H1 (cell line): ENCODE results near the gene CAMTA1. TPM values are rescaled to one million over a fixed set of nuclear protein-coding genes. Genes with fewer than 3 reads are reported as not detected.

ENCODE experiments used
- CTCF ChIA-PET: fragments of 300-600 bp; sonication (Branson Sonifier 250); formaldehyde crosslinking; loops from one replicate; lab custom pipeline; 2021; ENCODE audit not compliant: partially characterized antibody; lab: Charles Lee
- POLR2A ChIA-PET: fragments of 300-600 bp; sonication (Branson Sonifier 250); formaldehyde crosslinking; loops from one replicate; lab custom pipeline; 2021; ENCODE audit warnings: inconsistent platforms; ENCODE audit not compliant: partially characterized antibody; lab: Charles Lee
- DNase-seq, 2 experiments: peaks; one replicate each; pipeline versions ENCODE4 v3.0.0 to v3.0.0-alpha.2; 2010 to 2022; ENCODE audit warnings: low spot score in 2 of 2, low read depth in 1 of 2, mixed read lengths in 1 of 2
- FAIRE-seq: peaks from 2 replicates; lab custom pipeline; 2011; peaks lifted over from hg19 to GRCh38; lab: Jason Lieb, UNC
- H2AFZ ChIP-seq: 2 replicates; pipeline ENCODE4 v1.8.1; 2012; ENCODE audit warnings: low read length, inconsistent platforms
- H2AK5ac ChIP-seq: 2 replicates; pipeline ENCODE4 v1.6.1; 2013; ENCODE audit warnings: low read depth, low read length
- H2BK120ac ChIP-seq: replicated peaks from 2 replicates; pipeline ENCODE3; 2013; ENCODE audit warnings: low read depth, low read length, inconsistent platforms
- H2BK12ac ChIP-seq: 2 replicates; pipeline ENCODE4 v1.6.1; 2013; ENCODE audit warnings: low read depth, low read length
- H2BK15ac ChIP-seq: 2 replicates; pipeline ENCODE4 v1.6.1; 2013; ENCODE audit warnings: low read length
- H2BK20ac ChIP-seq: 2 replicates; pipeline ENCODE4 v1.6.1; 2013; ENCODE audit warnings: low read length
- H2BK5ac ChIP-seq: 2 replicates; pipeline ENCODE4 v1.6.1; 2013; ENCODE audit warnings: low read depth, low read length
- H3K14ac ChIP-seq: 2 replicates; pipeline ENCODE4 v1.6.1; 2013; ENCODE audit warnings: inconsistent platforms; ENCODE audit not compliant: insufficient read length
- H3K18ac ChIP-seq: 2 replicates; pipeline ENCODE4 v1.6.1; 2013; ENCODE audit warnings: low read length; ENCODE audit errors: extremely low read depth
- H3K23ac ChIP-seq: 2 replicates; pipeline ENCODE4 v1.6.1; 2013; ENCODE audit warnings: inconsistent platforms; ENCODE audit not compliant: insufficient read length
- H3K23me2 ChIP-seq: 2 replicates; pipeline ENCODE4 v1.6.1; 2013; ENCODE audit warnings: low read depth, low read length
- H3K27ac ChIP-seq: 2 replicates; pipeline ENCODE4 v1.6.1; 2011; ENCODE audit warnings: low read depth, low read length, inconsistent platforms
- H3K27me3 ChIP-seq, 4 experiments: replicated peaks in 1 of 4; 1 replicate in 1 of 4; 2 replicates in 3 of 4; pipeline versions ENCODE4 v1.6.1 to v1.8.1; 2011 to 2013; ENCODE audit warnings: low read length in 3 of 4, mild to moderate bottlenecking in 3 of 4, inconsistent platforms in 2 of 4, mixed read lengths in 2 of 4, moderate library complexity in 1 of 4; ENCODE audit not compliant: control insufficient read depth in 3 of 4, insufficient read depth in 3 of 4; ENCODE audit errors: extremely low read depth in 1 of 4
- H3K36me3 ChIP-seq, 4 experiments: 2 replicates each; pipeline versions ENCODE4 v1.6.1 to v1.8.1; 2011 to 2013; ENCODE audit warnings: mild to moderate bottlenecking in 4 of 4, low read length in 3 of 4, moderate library complexity in 2 of 4, control low read depth in 1 of 4, inconsistent platforms in 1 of 4; ENCODE audit not compliant: insufficient read depth in 4 of 4, control insufficient read depth in 2 of 4
- H3K4ac ChIP-seq: replicated peaks from 2 replicates; pipeline ENCODE3; 2013; ENCODE audit warnings: low read length, low read depth, mixed read lengths, inconsistent platforms; ENCODE audit not compliant: insufficient read length
- H3K4me1 ChIP-seq, 4 experiments: replicated peaks in 1 of 4; 1 replicate in 1 of 4; 2 replicates in 3 of 4; pipeline versions ENCODE4 v1.6.1 to v1.8.1; 2011 to 2013; ENCODE audit warnings: low read length in 3 of 4, inconsistent platforms in 2 of 4, mixed read lengths in 1 of 4; ENCODE audit not compliant: insufficient read depth in 4 of 4, control insufficient read depth in 3 of 4
- H3K4me2 ChIP-seq, 2 experiments: 2 replicates each; pipeline versions ENCODE4 v1.6.1 to v1.8.1; 2011 to 2013; ENCODE audit warnings: low read depth in 2 of 2, low read length in 2 of 2, control low read depth in 1 of 2, inconsistent platforms in 1 of 2, mild to moderate bottlenecking in 1 of 2; ENCODE audit not compliant: insufficient read depth in 1 of 2
- H3K4me3 ChIP-seq, 4 experiments: fragments of 200-600, 300-600 bp in 1 of 4; sonication (generic), shearing (Covaris generic), sonication (Bioruptor Twin) in 1 of 4; 2 replicates each; pipeline versions ENCODE4 v1.5.1 to v1.8.1; 2011 to 2016; ENCODE audit warnings: low read length in 4 of 4, low read depth in 3 of 4, control low read depth in 2 of 4, inconsistent platforms in 2 of 4, mild to moderate bottlenecking in 2 of 4, mixed read lengths in 1 of 4, moderate library complexity in 1 of 4; ENCODE audit not compliant: insufficient read depth in 2 of 4; ENCODE audit errors: extremely low read depth in 1 of 4
- H3K56ac ChIP-seq: replicated peaks from 2 replicates; pipeline ENCODE3; 2013; ENCODE audit warnings: low read depth, mild to moderate bottlenecking, mixed read lengths, low read length, inconsistent platforms; ENCODE audit not compliant: insufficient read length
- H3K79me1 ChIP-seq: 2 replicates; pipeline ENCODE4 v1.6.1; 2013; ENCODE audit warnings: low read depth, low read length, control low read depth
- H3K79me2 ChIP-seq, 2 experiments: 2 replicates each; pipeline versions ENCODE4 v1.6.1 to v1.8.1; 2012 to 2013; ENCODE audit warnings: low read length in 2 of 2, mild to moderate bottlenecking in 2 of 2, inconsistent platforms in 1 of 2; ENCODE audit not compliant: insufficient read depth in 2 of 2, control insufficient read depth in 1 of 2
- H3K9ac ChIP-seq, 4 experiments: replicated peaks in 1 of 4; 1 replicate in 1 of 4; 2 replicates in 3 of 4; pipeline versions ENCODE4 v1.6.1 to v1.8.1; 2011 to 2013; ENCODE audit warnings: low read depth in 3 of 4, low read length in 3 of 4, control low read depth in 2 of 4, mild to moderate bottlenecking in 2 of 4, moderate library complexity in 2 of 4, inconsistent platforms in 1 of 4; ENCODE audit errors: extremely low read depth in 1 of 4
- H3K9me3 ChIP-seq, 2 experiments: 2 replicates each; pipeline versions ENCODE4 v1.6.1 to v1.8.1; 2012 to 2013; ENCODE audit warnings: mild to moderate bottlenecking in 2 of 2, moderate library complexity in 2 of 2, control low read depth in 1 of 2, inconsistent platforms in 1 of 2, low read depth in 1 of 2, low read length in 1 of 2, mixed read lengths in 1 of 2; ENCODE audit not compliant: insufficient read depth in 2 of 2
- H4K20me1 ChIP-seq, 2 experiments: replicated peaks in 1 of 2; 2 replicates each; pipeline versions ENCODE3 to v1.8.1; 2011 to 2013; ENCODE audit warnings: inconsistent platforms in 2 of 2, low read length in 2 of 2, mild to moderate bottlenecking in 1 of 2; ENCODE audit not compliant: insufficient read depth in 2 of 2, control insufficient read depth in 1 of 2
- H4K5ac ChIP-seq: 2 replicates; pipeline ENCODE4 v1.6.1; 2013; ENCODE audit warnings: low read length, low read depth, mixed read lengths, inconsistent platforms; ENCODE audit not compliant: insufficient read length
- H4K8ac ChIP-seq: 2 replicates; pipeline ENCODE4 v1.8.0; 2013; ENCODE audit warnings: mild to moderate bottlenecking, moderate library complexity, low read length, inconsistent platforms; ENCODE audit not compliant: insufficient read depth; ENCODE audit errors: extremely low read depth
- H4K91ac ChIP-seq: replicated peaks from 2 replicates; pipeline ENCODE3; 2013; ENCODE audit warnings: low read length, mixed read lengths, inconsistent platforms; ENCODE audit not compliant: insufficient read length
- CBX8 ChIP-seq: fragments of 300-800, 300-1000 bp; sonication (generic); IDR thresholded peaks from 2 replicates; pipeline ENCODE4 v1.7.1; 2016; ENCODE audit warnings: low read depth, low read length, borderline replicate concordance
- EZH2 ChIP-seq: fragments of 200-600 bp; sonication (generic); IDR thresholded peaks from 2 replicates; pipeline ENCODE4 v1.7.1; 2012; ENCODE audit warnings: low read depth, mild to moderate bottlenecking, moderate library complexity, low read length, inconsistent platforms; ENCODE audit not compliant: severe bottlenecking
- SP1 ChIP-seq: IDR thresholded peaks from 2 replicates; pipeline ENCODE4 v1.6.1; 2011; ENCODE audit warnings: low read depth, low read length
- TAF1 ChIP-seq: IDR thresholded peaks from 2 replicates; pipeline ENCODE4 v1.6.1; 2011; ENCODE audit warnings: mild to moderate bottlenecking, low read depth, low read length
- TCF12 ChIP-seq: IDR thresholded peaks from 2 replicates; pipeline ENCODE4 v1.6.1; 2011; ENCODE audit warnings: low read depth, mild to moderate bottlenecking, low read length
- WGBS, 2 experiments: shearing (Covaris generic) in 1 of 2; methylation state at CpG; one replicate each; pipeline versions ENCODE4 v1.1.6 to v1.1.7; 2013 to 2015; ENCODE audit warnings: low lambda C conversion rate in 2 of 2, mixed read lengths in 2 of 2, inconsistent platforms in 1 of 2, low coverage in 1 of 2, missing lambda C conversion rate in 1 of 2; ENCODE audit not compliant: insufficient replicate concordance in 2 of 2, insufficient coverage in 1 of 2, insufficient read length in 1 of 2; ENCODE audit errors: extremely low coverage in 1 of 2, missing lambda C conversion rate in 1 of 2; 5-methylcytosine and 5-hydroxymethylcytosine counted together
- polyA plus RNA-seq, 7 experiments: library from polyadenylated mRNA; depleted of rRNA in 3 of 7; stranded (reverse) in 5 of 7; unstranded in 2 of 7; fragments of >200 nt in 5 of 7; fragments of 200-250 nt in 2 of 7; gene quantifications; 1 replicate in 5 of 7; 2 replicates in 1 of 7; 4 replicates in 1 of 7; pipeline versions ENCODE4 v1.2.1 to v1.2.3, GENCODE V29; 2011 to 2013; ENCODE audit warnings: missing spikeins in 2 of 7, mixed read lengths in 2 of 7
- total RNA-seq: library from RNA; stranded (reverse); fragmentation: NEBNext Ultra II Directional; extraction: Animal tissue kit (Norgen Biotek cat#: 25700); gene quantifications from 2 replicates; pipeline ENCODE4 v1.2.1, GENCODE V29; 2021

Gene CAMTA1
- total and polyA plus RNA-seq, 2 of the 8 experiments (the other 6 are each of a cell fraction or from before 2014, with no cell fraction given): 65.0 to 119 TPM

DNA sequence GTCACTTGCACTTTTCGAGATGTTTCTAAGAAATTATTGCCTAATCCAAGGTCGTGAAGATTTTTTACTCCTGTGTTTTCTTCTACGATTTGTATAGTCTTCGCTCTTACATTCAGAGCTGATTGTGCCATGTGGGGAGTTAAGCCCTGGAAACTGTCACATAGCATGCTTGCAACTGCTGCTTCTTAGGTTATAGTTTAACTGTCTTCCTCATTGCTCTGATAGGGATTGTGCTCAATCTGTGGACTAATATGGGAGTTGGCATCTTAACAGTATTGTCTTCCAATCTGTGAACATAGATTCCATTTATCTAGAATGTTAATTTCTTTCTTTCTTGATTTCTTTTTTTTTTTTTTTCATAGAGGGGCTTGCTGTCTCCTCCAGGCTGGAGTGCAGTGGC lies 34.8 kb upstream of the CAMTA1 start:
- no peak overlapping the region for H3K14ac ChIP-seq
- H4K5ac ChIP-seq: no peak overlapping the region
- 0 out of 7 replicates have a peak, but pooled peaks cover 0 to 2% (median 0%) of the 10 kb centered on the region in 4 experiments for H3K4me1 ChIP-seq
- no peak overlapping the region for H3K4ac ChIP-seq
- no peak overlapping the region for H3K4me2 ChIP-seq
- H3K36me3 ChIP-seq: no peaks in the 10 kb centered on the region
- FAIRE-seq (no peak), DNase-seq (no peak)
- H4K8ac ChIP-seq: no peak overlapping the region
- POLR2A ChIA-PET: interaction anchor here (1.3 kb wide), 1 partner anchor 8 kb away, joined by 4 read pairs; no protein-coding TSS in a partner anchor
- CTCF ChIA-PET: interaction anchor here (0.6 to 1.3 kb wide), 4 partner anchors 19 to 747 kb away, joined by 3 to 4 read pairs (median 4); no protein-coding TSS in a partner anchor
- no peaks in the 10 kb centered on the region for H3K9me3 ChIP-seq
- H3K27me3 ChIP-seq: no peaks in the 10 kb centered on the region
- H3K79me2 ChIP-seq: no peaks in the 10 kb centered on the region
- 84% methylated on average over 4 of the region's 4 CpGs; no CpG with 5 or more reads in 1 of the 2 experiments for WGBS, 2 experiments
- no peaks in the 10 kb centered on the region for H4K20me1 ChIP-seq
- H2BK12ac ChIP-seq: no peak overlapping the region
- H3K4me3 ChIP-seq: no peak overlapping the region
- no peak overlapping the region for H3K27ac ChIP-seq
- no peak overlapping the region for H4K91ac ChIP-seq
- H2BK20ac ChIP-seq: no peak overlapping the region
- H3K23me2 ChIP-seq: peaks cover 2% of the 10 kb centered on the region; the same call in 1 of the 2 replicates
- H2BK15ac ChIP-seq: no peak overlapping the region
- no peak overlapping the region for H2AK5ac ChIP-seq
- H2BK120ac ChIP-seq: no peak overlapping the region
- H3K9ac ChIP-seq: no peak overlapping the region
- H3K18ac ChIP-seq: no peak overlapping the region
- H3K56ac ChIP-seq: no peak overlapping the region
- H3K23ac ChIP-seq: no peak overlapping the region
- no peak for TF ChIP-seq EZH2
- TF ChIP-seq TAF1: no peak
- no peak for TF ChIP-seq CBX8
- no peak for TF ChIP-seq TCF12
- no peak for TF ChIP-seq SP1
- no peak overlapping the region for H2BK5ac ChIP-seq
- no peaks in the 10 kb centered on the region for H3K79me1 ChIP-seq
- no peak overlapping the region for H2AFZ ChIP-seq
